ENCODE results near the gene LPAR6. TPM values are rescaled to one million over a fixed set of nuclear protein-coding genes. Genes with fewer than 3 reads are reported as not detected.

Gene LPAR6
- polyA plus RNA-seq, 1 experiment, result 10.5 TPM

DNA sequence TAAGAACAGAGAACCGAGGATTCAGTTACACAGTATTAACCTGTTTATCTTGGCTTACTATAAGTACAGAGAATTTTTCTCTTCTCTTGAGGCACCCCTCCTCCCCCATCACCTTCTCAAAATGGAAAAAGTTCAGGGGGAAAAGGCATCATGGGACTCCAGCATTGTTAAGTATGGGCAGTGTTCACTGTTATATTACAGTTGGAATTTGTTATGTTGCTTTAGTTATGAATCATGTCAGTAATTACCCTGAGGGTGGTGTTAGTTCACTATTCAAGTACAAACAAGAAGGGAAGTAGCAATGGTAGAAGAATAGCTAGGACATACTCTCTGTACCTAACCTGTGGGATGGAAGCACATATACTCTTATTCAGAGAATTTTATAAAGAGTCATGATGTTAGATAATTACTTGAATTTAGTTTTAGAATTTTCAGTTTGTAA, 12.0 kb downstream of the LPAR6 start:
- ChIA-PET CTCF (interaction anchor here (1.0 kb wide), 1 partner anchor 179 kb away, joined by 3 read pairs; no protein-coding TSS in a partner anchor), POLR2A (no interaction called here)

DNA sequence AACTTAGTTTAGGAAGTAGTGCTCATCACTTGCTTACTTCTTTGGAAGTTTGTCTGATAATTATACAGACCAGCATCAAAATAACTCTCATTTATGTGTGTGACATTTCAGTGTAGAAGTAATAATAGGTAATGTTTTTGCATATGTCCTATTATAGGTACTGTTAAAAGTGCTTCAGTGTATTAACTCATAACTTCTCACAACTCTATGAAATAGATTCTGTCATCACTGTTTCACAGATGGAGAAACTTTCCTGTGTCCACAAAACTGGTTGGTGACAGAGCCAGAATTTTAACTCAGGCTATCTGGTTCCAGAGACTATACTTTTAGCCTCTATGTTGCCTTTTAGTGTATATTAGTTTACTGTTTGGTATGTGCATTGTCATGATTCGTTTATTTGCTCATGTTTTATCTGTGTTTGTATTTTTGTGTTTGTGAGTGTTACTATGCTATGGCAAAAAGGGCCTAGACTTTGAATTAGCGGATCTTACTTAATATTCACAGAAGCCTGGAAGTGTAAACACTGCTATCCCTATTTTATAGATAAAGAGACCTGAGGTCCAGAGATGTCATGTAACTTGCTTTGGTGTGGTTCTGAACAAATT, 12.7 kb downstream of the LPAR6 start:
- TF ChIP-seq, protein P1, sequence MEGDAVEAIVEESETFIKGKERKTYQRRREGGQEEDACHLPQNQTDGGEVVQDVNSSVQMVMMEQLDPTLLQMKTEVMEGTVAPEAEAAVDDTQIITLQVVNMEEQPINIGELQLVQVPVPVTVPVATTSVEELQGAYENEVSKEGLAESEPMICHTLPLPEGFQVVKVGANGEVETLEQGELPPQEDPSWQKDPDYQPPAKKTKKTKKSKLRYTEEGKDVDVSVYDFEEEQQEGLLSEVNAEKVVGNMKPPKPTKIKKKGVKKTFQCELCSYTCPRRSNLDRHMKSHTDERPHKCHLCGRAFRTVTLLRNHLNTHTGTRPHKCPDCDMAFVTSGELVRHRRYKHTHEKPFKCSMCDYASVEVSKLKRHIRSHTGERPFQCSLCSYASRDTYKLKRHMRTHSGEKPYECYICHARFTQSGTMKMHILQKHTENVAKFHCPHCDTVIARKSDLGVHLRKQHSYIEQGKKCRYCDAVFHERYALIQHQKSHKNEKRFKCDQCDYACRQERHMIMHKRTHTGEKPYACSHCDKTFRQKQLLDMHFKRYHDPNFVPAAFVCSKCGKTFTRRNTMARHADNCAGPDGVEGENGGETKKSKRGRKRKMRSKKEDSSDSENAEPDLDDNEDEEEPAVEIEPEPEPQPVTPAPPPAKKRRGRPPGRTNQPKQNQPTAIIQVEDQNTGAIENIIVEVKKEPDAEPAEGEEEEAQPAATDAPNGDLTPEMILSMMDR (IDR thresholded peaks at IDR 0.05; ENCODE audit: low read depth, low read length), result no peak
- ChIA-PET POLR2A (no interaction called here), CTCF (interaction anchor here (1.0 kb wide), 1 partner anchor 180 kb away, joined by 3 read pairs; no protein-coding TSS in a partner anchor)
- Histone ChIP-seq H3K4me3 (ENCODE audit: low read depth, low read length) (no peak overlapping the region), H3K9me3 (ENCODE audit: control insufficient read depth, insufficient read depth, low read length) (no peaks in the 10 kb centered on the region), H3K27ac (ENCODE audit: low read depth, low read length) (no peak overlapping the region), H3K27me3 (ENCODE audit: control insufficient read depth, insufficient read depth, low read length) (no peaks in the 10 kb centered on the region)
- no peak for DNase-seq (ENCODE audit: low read depth, low spot score)

More for the DNA sequence above, 12.0 kb downstream of the LPAR6 start:
- Histone ChIP-seq H3K9me3 (ENCODE audit: control insufficient read depth, insufficient read depth, low read length) (no peaks in the 10 kb centered on the region), H3K27me3 (ENCODE audit: control insufficient read depth, insufficient read depth, low read length) (no peaks in the 10 kb centered on the region), H3K4me3 (ENCODE audit: low read depth, low read length) (no peak overlapping the region), H3K27ac (ENCODE audit: low read depth, low read length) (no peak overlapping the region)
- no peak for DNase-seq (ENCODE audit: low read depth, low spot score)
- TF ChIP-seq, protein P1 (IDR thresholded peaks at IDR 0.05; ENCODE audit: low read depth, low read length), result no peak

- no peaks in the 10 kb centered on the region for H3K27me3 ChIP-seq (ENCODE audit: control insufficient read depth, insufficient read depth, low read length)
- TF ChIP-seq, protein P1 (IDR thresholded peaks at IDR 0.05; ENCODE audit: low read depth, low read length), result no peak
- H3K9me3 ChIP-seq (ENCODE audit: control insufficient read depth, insufficient read depth, low read length), result no peaks in the 10 kb centered on the region; the same call in 1 of the 2 replicates
- no peak overlapping the region for H3K27ac ChIP-seq (ENCODE audit: low read depth, low read length)
- POLR2A ChIA-PET, result no interaction called here
- CTCF ChIA-PET, result interaction anchor here (1.6 kb wide), 1 partner anchor 181 kb away, joined by 11 read pairs; no protein-coding TSS in a partner anchor
- H3K4me3 ChIP-seq (ENCODE audit: low read depth, low read length), result no peak overlapping the region
- no peak for DNase-seq (ENCODE audit: low read depth, low spot score)
These were observed 14.3 kb downstream of the LPAR6 start for GRCh38 chr13:48398450-48399095.

GRCh38 chr13:48397744-48398143, 15.2 kb downstream of the LPAR6 start:
- DNase-seq (ENCODE audit: low read depth, low spot score), result no peak
- POLR2A ChIA-PET, result no interaction called here
- CTCF ChIA-PET, result interaction anchor here (1.6 kb wide), 1 partner anchor 182 kb away, joined by 11 read pairs; no protein-coding TSS in a partner anchor
- H3K9me3 ChIP-seq (ENCODE audit: control insufficient read depth, insufficient read depth, low read length), result no peaks in the 10 kb centered on the region; the same call in 1 of the 2 replicates
- H3K27ac ChIP-seq (ENCODE audit: low read depth, low read length), result no peak overlapping the region
- TF ChIP-seq, protein P1 (IDR thresholded peaks at IDR 0.05; ENCODE audit: low read depth, low read length), result no peak
- no peaks in the 10 kb centered on the region for H3K27me3 ChIP-seq (ENCODE audit: control insufficient read depth, insufficient read depth, low read length)
- H3K4me3 ChIP-seq (ENCODE audit: low read depth, low read length), result no peak overlapping the region

- H3K27ac ChIP-seq (ENCODE audit: low read depth, low read length), result no peak overlapping the region
- DNase-seq (ENCODE audit: low read depth, low spot score), result no peak
- ChIA-PET POLR2A (no interaction called here), CTCF (no interaction called here)
- TF ChIP-seq, protein P1 (IDR thresholded peaks at IDR 0.05; ENCODE audit: low read depth, low read length), result no peak
- H3K27me3 ChIP-seq (ENCODE audit: control insufficient read depth, insufficient read depth, low read length), result no peaks in the 10 kb centered on the region
- H3K9me3 ChIP-seq (ENCODE audit: control insufficient read depth, insufficient read depth, low read length), result peaks cover 6% of the 10 kb centered on the region
- H3K4me3 ChIP-seq (ENCODE audit: low read depth, low read length), result no peak overlapping the region
These were observed 19.2 kb downstream of the LPAR6 start for GRCh38 chr13:48393698-48394085.
